PC-9 (cell line): ENCODE results near the gene COL23A1.

Source experiments
- EZH2 ChIP-seq: fragments of 200-600 bp; sonication (generic); IDR thresholded peaks from 2 replicates; pipeline ENCODE4 v1.8.0; 2017; ENCODE audit warnings: antibody characterized with exemption, low read depth
- TF ChIP-seq, protein P1 (sequence below): fragments of 200-600 bp; sonication (generic); conservative IDR thresholded peaks from 2 replicates; pipeline ENCODE4 v1.6.1; 2017; ENCODE audit warnings: mixed run types, antibody characterized with exemption, mild to moderate bottlenecking, moderate library complexity

DNA sequence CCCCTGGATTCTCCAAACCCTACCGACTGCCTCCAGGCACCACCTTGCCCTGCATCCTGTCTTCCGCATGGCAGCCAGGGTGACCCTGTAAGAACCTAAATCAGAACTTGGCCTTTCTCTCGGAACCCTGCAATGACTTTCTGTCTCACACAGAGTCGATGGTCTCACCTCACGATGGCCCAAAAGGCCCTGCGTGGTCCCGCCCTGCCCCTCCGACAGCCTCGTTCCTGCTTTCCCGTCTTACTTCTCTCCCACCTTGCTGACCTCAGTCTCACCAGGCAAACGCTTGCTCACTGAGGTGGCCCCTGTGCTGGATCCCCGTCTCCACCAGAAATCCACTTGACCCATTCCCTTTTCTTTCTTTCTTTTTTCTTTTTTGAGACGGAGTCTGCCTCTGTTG lies 214.8 kb downstream of the COL23A1 start:
- TF ChIP-seq, protein P1, sequence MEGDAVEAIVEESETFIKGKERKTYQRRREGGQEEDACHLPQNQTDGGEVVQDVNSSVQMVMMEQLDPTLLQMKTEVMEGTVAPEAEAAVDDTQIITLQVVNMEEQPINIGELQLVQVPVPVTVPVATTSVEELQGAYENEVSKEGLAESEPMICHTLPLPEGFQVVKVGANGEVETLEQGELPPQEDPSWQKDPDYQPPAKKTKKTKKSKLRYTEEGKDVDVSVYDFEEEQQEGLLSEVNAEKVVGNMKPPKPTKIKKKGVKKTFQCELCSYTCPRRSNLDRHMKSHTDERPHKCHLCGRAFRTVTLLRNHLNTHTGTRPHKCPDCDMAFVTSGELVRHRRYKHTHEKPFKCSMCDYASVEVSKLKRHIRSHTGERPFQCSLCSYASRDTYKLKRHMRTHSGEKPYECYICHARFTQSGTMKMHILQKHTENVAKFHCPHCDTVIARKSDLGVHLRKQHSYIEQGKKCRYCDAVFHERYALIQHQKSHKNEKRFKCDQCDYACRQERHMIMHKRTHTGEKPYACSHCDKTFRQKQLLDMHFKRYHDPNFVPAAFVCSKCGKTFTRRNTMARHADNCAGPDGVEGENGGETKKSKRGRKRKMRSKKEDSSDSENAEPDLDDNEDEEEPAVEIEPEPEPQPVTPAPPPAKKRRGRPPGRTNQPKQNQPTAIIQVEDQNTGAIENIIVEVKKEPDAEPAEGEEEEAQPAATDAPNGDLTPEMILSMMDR = no peak
- no peak for TF ChIP-seq EZH2
